Upper lobe of left lung (tissue), 4 donors: Measurements from ENCODE around the gene CD46.

ENCODE experiments used
- CTCF ChIP-seq, 6 experiments: fragments of 450-650 bp in 4 of 6; fragments of 200-600 bp in 2 of 6; sonication (generic) in 2 of 6; IDR thresholded peaks; one replicate each; pipeline ENCODE4 v1.5.1; 2016 to 2019; ENCODE audit warnings: antibody characterized with exemption in 6 of 6
- EP300 ChIP-seq, 4 donors: sonication (generic); formaldehyde crosslinking; IDR thresholded peaks; one replicate each; pipeline ENCODE4 v1.5.1; 2017; ENCODE audit warnings: antibody characterized with exemption in 4 of 4, control low read depth in 2 of 4
- POLR2A ChIP-seq, 4 donors: fragments of 450-650 bp; IDR thresholded peaks; one replicate each; pipeline ENCODE4 v1.5.1; 2016 to 2017; ENCODE audit warnings: antibody characterized with exemption in 4 of 4, mild to moderate bottlenecking in 2 of 4

DNA sequence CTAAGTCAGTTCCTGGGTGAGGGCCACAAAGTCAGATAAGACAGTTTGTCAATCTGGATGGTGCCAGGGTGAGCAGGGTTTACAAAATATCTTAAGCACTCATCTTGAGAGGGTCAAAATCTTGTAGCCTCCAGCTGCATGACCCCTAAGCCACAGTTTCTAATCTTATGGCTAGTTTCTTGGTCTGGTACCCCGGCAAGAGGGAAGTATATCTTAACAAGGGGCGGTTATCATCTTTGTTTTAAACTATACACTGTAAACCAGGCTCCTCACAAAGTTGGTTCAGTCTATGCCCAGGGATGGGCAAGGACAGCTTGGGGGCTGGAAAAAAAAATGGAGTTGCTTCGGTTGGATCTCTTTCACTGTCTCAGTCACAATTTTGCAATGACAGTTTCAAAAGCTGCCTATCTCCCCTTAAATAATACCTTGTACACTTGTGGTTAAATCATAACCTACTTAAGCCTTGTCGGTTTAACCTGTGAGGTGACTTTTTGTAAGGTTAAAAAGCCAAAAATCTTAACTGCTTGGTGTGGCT, 7.8 kb upstream of the CD46 start:
- TF ChIP-seq POLR2A (IDR thresholded peaks at IDR 0.05) (no peak), CTCF (IDR thresholded peaks at IDR 0.05) (no peak), EP300 (IDR thresholded peaks at IDR 0.05) (no peak)
